GM12874 (cell line): ENCODE data around the gene EZR.

Source experiments
- CTCF ChIP-seq: IDR thresholded peaks from 2 replicates; pipeline ENCODE4 v1.5.1; 2011; ENCODE audit warnings: low read depth, mild to moderate bottlenecking, control low read depth, low read length, moderate library complexity; ENCODE audit not compliant: insufficient read depth

Gene EZR

GRCh38 chr6:158743033-158743651 lies 76.0 kb downstream of the EZR start:
- no peak for TF ChIP-seq CTCF

GRCh38 chr6:158739673-158740072 lies 79.5 kb downstream of the EZR start:
- TF ChIP-seq CTCF = no peak

- no peak for TF ChIP-seq CTCF
Measured at GRCh38 chr6:158737710-158738615, 81.2 kb downstream of the EZR start.

GRCh38 chr6:158737082-158737709 lies 82.0 kb downstream of the EZR start:
- no peak for TF ChIP-seq CTCF

- TF ChIP-seq CTCF = no peak
Measured at GRCh38 chr6:158735009-158735408, 84.2 kb downstream of the EZR start.

GRCh38 chr6:158730541-158730907 lies 88.6 kb downstream of the EZR start:
- no peak for TF ChIP-seq CTCF

GRCh38 chr6:158729906-158730540 lies 89.1 kb downstream of the EZR start:
- TF ChIP-seq CTCF = no peak
